ENCODE data around the gene CHSY1. TPM values are rescaled to one million over a fixed set of nuclear protein-coding genes. Genes with fewer than 3 reads are reported as not detected.

The CHSY1 gene
- total and polyA plus RNA-seq, 9 donors = 23.0 to 69.9 (median 33.0) TPM

DNA sequence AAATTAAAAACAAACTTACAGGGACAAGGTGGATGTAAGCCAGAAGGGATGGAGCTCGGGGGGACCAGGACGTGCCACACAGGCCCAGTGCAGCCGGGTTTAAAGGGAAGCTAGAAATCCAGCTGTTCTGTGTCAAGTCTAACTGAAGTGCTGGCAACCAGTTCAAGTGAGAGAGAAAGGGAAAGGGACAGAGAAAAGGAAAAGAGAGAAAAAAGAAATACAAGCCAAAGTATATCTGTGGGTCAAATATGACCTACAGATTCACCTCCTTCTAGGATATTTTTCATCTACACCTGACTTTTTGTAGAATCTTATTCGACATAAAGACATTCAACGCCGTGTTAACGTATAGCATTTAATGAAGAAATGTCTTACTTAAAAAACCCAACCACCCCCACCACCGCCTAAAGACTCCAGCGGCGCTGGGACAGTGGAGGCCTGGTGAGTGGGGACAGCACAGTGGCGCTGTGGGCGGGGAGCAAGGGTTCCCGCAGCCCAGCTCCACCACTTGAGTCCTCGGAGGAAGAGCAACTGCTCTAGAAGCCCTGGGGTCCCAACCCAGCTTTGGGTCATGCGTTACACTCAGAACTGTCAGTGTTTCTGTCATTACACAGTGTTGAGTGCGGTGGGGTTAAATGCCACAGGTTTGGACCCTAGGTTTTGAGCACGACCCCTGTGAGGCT, 62.3 kb downstream of the CHSY1 start:
- no peak for DNase-seq
- no peaks in the 10 kb centered on the region for H3K9me3 ChIP-seq
- peak overlapping the region; percentile 13 for H3K4me3 ChIP-seq
- TF ChIP-seq POLR2A (IDR thresholded peaks at IDR 0.05) (no peak), EP300 (IDR thresholded peaks at IDR 0.05) (no peak)
- TF ChIP-seq, protein P1, sequence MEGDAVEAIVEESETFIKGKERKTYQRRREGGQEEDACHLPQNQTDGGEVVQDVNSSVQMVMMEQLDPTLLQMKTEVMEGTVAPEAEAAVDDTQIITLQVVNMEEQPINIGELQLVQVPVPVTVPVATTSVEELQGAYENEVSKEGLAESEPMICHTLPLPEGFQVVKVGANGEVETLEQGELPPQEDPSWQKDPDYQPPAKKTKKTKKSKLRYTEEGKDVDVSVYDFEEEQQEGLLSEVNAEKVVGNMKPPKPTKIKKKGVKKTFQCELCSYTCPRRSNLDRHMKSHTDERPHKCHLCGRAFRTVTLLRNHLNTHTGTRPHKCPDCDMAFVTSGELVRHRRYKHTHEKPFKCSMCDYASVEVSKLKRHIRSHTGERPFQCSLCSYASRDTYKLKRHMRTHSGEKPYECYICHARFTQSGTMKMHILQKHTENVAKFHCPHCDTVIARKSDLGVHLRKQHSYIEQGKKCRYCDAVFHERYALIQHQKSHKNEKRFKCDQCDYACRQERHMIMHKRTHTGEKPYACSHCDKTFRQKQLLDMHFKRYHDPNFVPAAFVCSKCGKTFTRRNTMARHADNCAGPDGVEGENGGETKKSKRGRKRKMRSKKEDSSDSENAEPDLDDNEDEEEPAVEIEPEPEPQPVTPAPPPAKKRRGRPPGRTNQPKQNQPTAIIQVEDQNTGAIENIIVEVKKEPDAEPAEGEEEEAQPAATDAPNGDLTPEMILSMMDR (IDR thresholded peaks at IDR 0.05) = no peak
- intact Hi-C loops (cut with DNase I) = loop anchor here in 2 of 4 donors (10.0 kb wide), 2 partner anchors 55 to 65 kb away; no protein-coding TSS in a partner anchor
- 46 to 55% (median 50%) methylated on average over 17 of the region's 17 CpGs for WGBS, 3 donors
- peaks cover 35% of the 10 kb centered on the region for H3K4me1 ChIP-seq (ENCODE audit: insufficient read depth)
- H3K27me3 ChIP-seq = no peaks in the 10 kb centered on the region
- no peaks in the 10 kb centered on the region for H3K36me3 ChIP-seq
- peak overlapping the region; percentile 79 for H3K27ac ChIP-seq

DNA sequence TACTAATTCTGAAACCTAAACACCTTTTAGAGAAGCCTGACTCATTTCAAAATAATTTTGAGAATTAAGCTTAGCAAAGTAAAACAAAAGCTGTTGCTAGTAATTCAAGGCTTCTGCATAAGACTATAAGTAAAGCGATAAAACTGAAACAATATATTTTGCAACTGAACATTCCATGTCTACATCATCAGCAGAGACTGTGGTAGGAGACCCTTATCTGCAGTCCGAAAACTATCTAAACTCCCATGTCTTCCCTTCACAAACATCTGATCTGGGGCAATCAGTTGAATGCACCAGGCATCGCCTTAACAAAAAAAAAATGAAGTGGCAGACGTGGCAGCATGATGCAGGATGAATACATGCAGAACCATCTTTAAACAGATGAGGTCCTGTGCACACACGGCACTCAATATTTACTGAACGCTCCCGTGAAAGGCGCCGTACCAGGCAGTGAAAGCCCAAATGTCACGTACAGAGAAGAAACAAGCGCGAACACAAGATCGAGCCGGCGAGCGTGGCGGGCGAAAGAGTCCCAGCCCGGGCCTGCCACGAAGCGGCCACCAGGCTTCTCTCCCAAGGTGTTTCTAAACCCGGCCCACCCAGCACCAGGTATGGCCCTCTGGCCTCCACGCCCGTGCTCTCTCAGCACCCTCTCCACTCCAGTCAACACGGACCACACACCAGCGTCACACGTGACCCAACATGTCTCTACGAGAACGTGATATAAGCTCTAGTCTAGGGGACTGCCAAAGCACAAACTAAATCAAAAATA, 63.0 kb downstream of the CHSY1 start:
- no peaks in the 10 kb centered on the region for H3K9me3 ChIP-seq
- 4 to 21% (median 7%) methylated on average over 29 of the region's 29 CpGs for WGBS, 3 donors
- H3K4me1 ChIP-seq (ENCODE audit: insufficient read depth) = peaks cover 34% of the 10 kb centered on the region
- peak overlapping the region; percentile 79 for H3K27ac ChIP-seq
- TF ChIP-seq POLR2A (IDR thresholded peaks at IDR 0.05) (no peak), EP300 (IDR thresholded peaks at IDR 0.05) (no peak)
- TF ChIP-seq, protein P1 (IDR thresholded peaks at IDR 0.05) = no peak
- intact Hi-C loops (cut with DNase I) = loop anchor here in 1 of 4 donors (10.0 kb wide), 1 partner anchor 64 kb away; no protein-coding TSS in a partner anchor
- no peaks in the 10 kb centered on the region for H3K27me3 ChIP-seq
- no peaks in the 10 kb centered on the region for H3K36me3 ChIP-seq
- H3K4me3 ChIP-seq = peak overlapping the region; percentile 13
- peak; percentile 61 to 69 (median 65) for DNase-seq

DNA sequence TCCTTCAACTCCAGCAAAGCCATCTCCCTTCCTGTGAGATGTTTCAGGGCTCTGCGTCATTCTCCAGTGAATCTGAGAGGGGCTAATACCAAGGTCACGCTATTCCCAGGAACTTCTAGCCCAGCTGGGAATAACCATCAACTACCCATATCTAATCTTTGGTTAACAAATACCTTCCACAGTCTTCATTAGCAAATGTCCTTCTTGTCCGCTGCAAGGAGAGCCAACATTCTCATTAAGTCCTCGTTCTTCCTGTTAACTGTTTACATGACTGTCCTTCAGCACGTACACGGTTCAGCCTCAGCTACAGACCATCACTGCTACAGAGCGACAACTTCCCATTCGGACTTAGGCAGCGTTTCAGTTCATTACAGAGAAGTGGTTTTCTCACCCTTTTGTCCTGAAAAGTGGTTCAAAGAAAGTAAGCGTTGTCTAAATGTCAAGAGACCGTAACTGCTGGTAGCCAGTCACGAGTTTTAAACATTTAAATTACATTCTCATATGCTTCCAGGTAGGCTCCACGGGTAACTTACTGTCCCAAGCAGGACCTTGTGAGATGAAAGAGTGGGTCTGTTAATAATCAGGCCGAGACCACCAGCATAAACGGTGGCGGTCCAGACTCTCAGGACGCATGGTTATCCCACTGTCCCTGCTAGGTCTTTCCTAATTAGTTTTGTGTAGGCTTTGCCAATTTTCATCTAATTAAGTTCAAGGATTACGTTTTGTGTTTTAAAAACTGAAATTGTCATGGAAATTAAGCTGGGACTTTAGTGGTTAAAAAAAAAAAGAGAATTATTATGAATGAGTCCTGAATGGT, 63.8 kb downstream of the CHSY1 start:
- intact Hi-C loops (cut with DNase I) = loop anchor here in 1 of 4 donors (10.0 kb wide), 1 partner anchor 63 kb away; no protein-coding TSS in a partner anchor
- peak in 1 of 5 donors; percentile 47 for DNase-seq
- TF ChIP-seq POLR2A (IDR thresholded peaks at IDR 0.05) (no peak), EP300 (IDR thresholded peaks at IDR 0.05) (no peak)
- TF ChIP-seq, protein P1 (IDR thresholded peaks at IDR 0.05) = no peak
- H3K36me3 ChIP-seq = no peaks in the 10 kb centered on the region
- no peaks in the 10 kb centered on the region for H3K27me3 ChIP-seq
- peak overlapping the region; percentile 10 for H3K4me3 ChIP-seq
- H3K4me1 ChIP-seq (ENCODE audit: insufficient read depth) = peaks cover 32% of the 10 kb centered on the region
- WGBS, 3 donors = 2 to 14% (median 4%) methylated on average over 18 of the region's 18 CpGs
- H3K9me3 ChIP-seq = no peaks in the 10 kb centered on the region
- H3K27ac ChIP-seq = peak overlapping the region; percentile 26 to 66

DNA sequence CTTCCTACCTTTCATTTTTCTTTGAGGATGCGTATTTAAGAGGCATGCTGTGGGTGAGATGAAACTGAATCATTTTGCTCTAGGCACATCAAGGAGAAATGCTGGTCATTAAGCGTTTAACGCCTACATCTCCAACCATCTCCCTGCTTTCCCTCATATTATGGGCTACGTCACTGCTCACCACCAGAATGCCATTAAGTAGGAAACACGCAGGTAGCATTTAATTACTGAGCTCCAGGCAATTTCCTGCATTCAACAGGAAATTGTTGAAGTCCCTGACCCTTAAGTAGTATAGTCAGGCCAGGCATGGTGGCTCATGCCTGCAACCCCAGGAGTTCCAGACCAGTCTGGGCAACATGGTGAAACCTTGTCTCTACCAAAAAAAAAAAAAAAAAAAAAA, 66.1 kb downstream of the CHSY1 start:
- TF ChIP-seq EP300 (IDR thresholded peaks at IDR 0.05) = no peak
- Histone ChIP-seq H3K27ac (no peak overlapping the region), H3K4me1 (ENCODE audit: insufficient read depth) (peaks cover 24% of the 10 kb centered on the region), H3K36me3 (no peaks in the 10 kb centered on the region), H3K9me3 (no peaks in the 10 kb centered on the region), H3K27me3 (no peaks in the 10 kb centered on the region), H3K4me3 (no peak overlapping the region)
- DNase-seq = no peak
- intact Hi-C loops (cut with DNase I) = loop anchor here in 1 of 4 donors (10.0 kb wide), 1 partner anchor 61 kb away; no protein-coding TSS in a partner anchor
- 88 to 92% (median 89%) methylated on average over 5 of the region's 5 CpGs for WGBS, 3 donors
